Upper lobe of left lung (tissue), 6 donors: ENCODE data around the gene CUBN. TPM values are rescaled to one million over a fixed set of nuclear protein-coding genes. Genes with fewer than 3 reads are reported as not detected.
A peak's percentile ranks its signal among the peaks of the same experiment; 100 is the strongest.

ENCODE experiments used
- ATAC-seq, 2 donors: fragments of 200-7000 bp; cut with Tn5 transposase; one replicate each; pipeline ENCODE4 v1.9.1; 2022; ENCODE audit warnings: mild to moderate bottlenecking in 2 of 2, moderate library complexity in 2 of 2; ENCODE audit not compliant: low FRiP score in 2 of 2
- DNase-seq, 2 donors: peaks; one replicate each; pipeline ENCODE4 v3.0.0-alpha.2; 2019 to 2020
- H3K27ac ChIP-seq, 4 donors: fragments of 200-600 bp; sonication (generic); one replicate each; pipeline ENCODE4 v1.5.1; 2016 to 2019
- H3K27me3 ChIP-seq, 4 donors: fragments of 200-600 bp; sonication (generic); one replicate each; pipeline ENCODE4 v1.5.1; 2017 to 2019
- H3K36me3 ChIP-seq, 4 donors: fragments of 200-600 bp; sonication (generic); one replicate each; pipeline ENCODE4 v1.5.1; 2016 to 2019
- H3K4me1 ChIP-seq, 4 donors: fragments of 200-600 bp; sonication (generic); one replicate each; pipeline ENCODE4 v1.5.1; 2018 to 2019
- H3K4me3 ChIP-seq, 4 donors: fragments of 200-600 bp; sonication (generic); one replicate each; pipeline ENCODE4 v1.5.1; 2017 to 2019; ENCODE audit warnings: mild to moderate bottlenecking in 2 of 4, moderate library complexity in 1 of 4
- H3K9me3 ChIP-seq, 4 donors: fragments of 200-600 bp; sonication (generic); one replicate each; pipeline ENCODE4 v1.5.1; 2018 to 2019
- EP300 ChIP-seq, 4 donors: sonication (generic); formaldehyde crosslinking; IDR thresholded peaks; one replicate each; pipeline ENCODE4 v1.5.1; 2017; ENCODE audit warnings: antibody characterized with exemption in 4 of 4, control low read depth in 2 of 4
- POLR2A ChIP-seq, 4 donors: fragments of 450-650 bp; IDR thresholded peaks; one replicate each; pipeline ENCODE4 v1.5.1; 2016 to 2017; ENCODE audit warnings: antibody characterized with exemption in 4 of 4, mild to moderate bottlenecking in 2 of 4
- POLR2AphosphoS5 ChIP-seq, 2 donors: sonication (generic); formaldehyde crosslinking; IDR thresholded peaks; one replicate each; pipeline ENCODE4 v1.5.1; 2017; ENCODE audit warnings: antibody characterized with exemption in 2 of 2
- WGBS, 2 donors: methylation state at CpG; one replicate each; pipeline ENCODE4 v1.1.5; 2017 to 2018; 5-methylcytosine and 5-hydroxymethylcytosine counted together
- total RNA-seq, 6 donors: library from RNA; depleted of rRNA in 4 of 6; stranded (reverse); fragments of >200 nt in 4 of 6; gene quantifications; one replicate each; pipeline versions ENCODE4 v1.1.0 to v1.2.1, GENCODE V29; 2016 to 2021
- TF ChIP-seq, protein P1 (sequence below), 6 experiments: fragments of 450-650 bp in 4 of 6; fragments of 200-600 bp in 2 of 6; sonication (generic) in 2 of 6; IDR thresholded peaks; one replicate each; pipeline ENCODE4 v1.5.1; 2016 to 2019; ENCODE audit warnings: antibody characterized with exemption in 6 of 6
- donor health status: DM: no; HTN: no; CAD: no; lungs with moderate emphysema.
- donor health status: DM: no; HTN: yes; CAD: no; lungs with severe emphysema.

Gene CUBN
- total RNA-seq, 6 donors from 2014 or later: 1.0 to 9.4 (median 5.3) TPM

DNA sequence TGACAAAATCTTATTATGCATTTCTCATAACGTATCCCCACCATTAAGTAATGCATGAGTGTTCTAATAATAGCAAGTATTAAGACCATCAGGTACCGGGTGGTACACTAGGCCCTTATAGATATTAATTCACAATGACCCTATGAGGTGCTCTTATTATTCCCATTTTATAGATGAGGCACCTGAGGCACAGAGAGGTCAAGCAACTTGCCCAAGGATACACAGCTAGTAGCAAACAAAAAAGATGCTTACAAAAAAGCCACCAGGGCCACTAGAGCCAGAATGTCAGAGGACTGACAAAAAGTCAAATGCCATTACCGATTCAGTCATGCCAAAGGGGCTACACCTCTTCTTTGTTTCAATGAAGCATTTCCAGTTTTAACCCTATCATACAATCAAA is 318.3 kb downstream of the CUBN start:
- 73 to 86% methylated on average over 3 of the region's 3 CpGs for whole genome bisulfite sequencing, 2 donors
- no peak overlapping the region for H3K4me3 ChIP-seq

DNA sequence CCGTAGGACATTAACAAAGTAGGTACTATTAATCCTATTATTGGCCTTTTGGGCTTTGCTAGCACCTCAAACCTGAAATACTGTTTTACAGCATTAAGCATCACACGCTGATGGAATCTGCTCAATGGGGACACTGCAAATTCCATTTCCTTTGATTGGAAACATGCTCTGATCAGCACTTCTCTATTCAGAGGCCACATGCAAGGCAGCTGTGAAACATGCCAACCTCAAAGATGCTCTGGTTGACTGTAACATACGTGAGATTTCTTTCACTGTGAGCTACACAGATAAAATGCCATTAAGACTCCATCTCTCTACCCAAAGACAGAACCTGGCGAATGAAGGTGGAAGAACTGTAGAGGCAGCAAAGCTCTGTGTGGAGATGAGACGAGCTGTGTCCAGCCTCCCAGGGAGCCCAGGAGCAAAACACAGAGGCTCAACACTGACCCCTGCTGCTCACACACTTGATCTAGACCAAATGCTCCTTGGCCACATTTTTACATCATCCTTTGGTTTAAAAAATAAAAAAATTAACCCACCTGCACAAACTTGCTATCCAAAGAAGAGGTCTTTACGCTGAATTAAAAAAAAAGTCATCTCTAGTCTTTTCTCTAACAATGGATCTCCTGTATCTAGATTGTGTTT is 320.4 kb downstream of the CUBN start:
- Histone ChIP-seq H3K27me3 (no peaks in the 10 kb centered on the region), H3K36me3 (peaks cover 0 to 5% (median 1%) of the 10 kb centered on the region in 4 donors), H3K4me1 (peaks cover 0 to 7% (median 4%) of the 10 kb centered on the region in 4 donors), H3K27ac (no peak overlapping the region), H3K9me3 (no peaks in the 10 kb centered on the region), H3K4me3 (no peak overlapping the region)
- DNase-seq (no peak), ATAC-seq (peak in 1 of 2 donors; percentile 62)
- no peak for TF ChIP-seq POLR2A (IDR thresholded peaks at IDR 0.05)
- TF ChIP-seq, protein P1, sequence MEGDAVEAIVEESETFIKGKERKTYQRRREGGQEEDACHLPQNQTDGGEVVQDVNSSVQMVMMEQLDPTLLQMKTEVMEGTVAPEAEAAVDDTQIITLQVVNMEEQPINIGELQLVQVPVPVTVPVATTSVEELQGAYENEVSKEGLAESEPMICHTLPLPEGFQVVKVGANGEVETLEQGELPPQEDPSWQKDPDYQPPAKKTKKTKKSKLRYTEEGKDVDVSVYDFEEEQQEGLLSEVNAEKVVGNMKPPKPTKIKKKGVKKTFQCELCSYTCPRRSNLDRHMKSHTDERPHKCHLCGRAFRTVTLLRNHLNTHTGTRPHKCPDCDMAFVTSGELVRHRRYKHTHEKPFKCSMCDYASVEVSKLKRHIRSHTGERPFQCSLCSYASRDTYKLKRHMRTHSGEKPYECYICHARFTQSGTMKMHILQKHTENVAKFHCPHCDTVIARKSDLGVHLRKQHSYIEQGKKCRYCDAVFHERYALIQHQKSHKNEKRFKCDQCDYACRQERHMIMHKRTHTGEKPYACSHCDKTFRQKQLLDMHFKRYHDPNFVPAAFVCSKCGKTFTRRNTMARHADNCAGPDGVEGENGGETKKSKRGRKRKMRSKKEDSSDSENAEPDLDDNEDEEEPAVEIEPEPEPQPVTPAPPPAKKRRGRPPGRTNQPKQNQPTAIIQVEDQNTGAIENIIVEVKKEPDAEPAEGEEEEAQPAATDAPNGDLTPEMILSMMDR (IDR thresholded peaks at IDR 0.05): peak in 4 of 6 experiments; percentile 12 to 32 (median 18)
- 87 to 89% methylated on average over 6 of the region's 6 CpGs for WGBS, 2 donors

More for the DNA sequence above, 318.3 kb downstream of the CUBN start:
- Histone ChIP-seq H3K9me3 (no peaks in the 10 kb centered on the region), H3K27ac (no peak overlapping the region), H3K4me1 (peaks cover 10 to 22% (median 14%) of the 10 kb centered on the region in 4 donors), H3K36me3 (peaks cover 0 to 5% (median under 1%) of the 10 kb centered on the region in 4 donors), H3K27me3 (no peaks in the 10 kb centered on the region)
- DNase-seq (no peak), ATAC-seq (no peak)
- TF ChIP-seq POLR2AphosphoS5 (IDR thresholded peaks at IDR 0.05) (no peak), POLR2A (IDR thresholded peaks at IDR 0.05) (no peak), EP300 (IDR thresholded peaks at IDR 0.05) (no peak)
- TF ChIP-seq, protein P1 (IDR thresholded peaks at IDR 0.05): no peak

DNA sequence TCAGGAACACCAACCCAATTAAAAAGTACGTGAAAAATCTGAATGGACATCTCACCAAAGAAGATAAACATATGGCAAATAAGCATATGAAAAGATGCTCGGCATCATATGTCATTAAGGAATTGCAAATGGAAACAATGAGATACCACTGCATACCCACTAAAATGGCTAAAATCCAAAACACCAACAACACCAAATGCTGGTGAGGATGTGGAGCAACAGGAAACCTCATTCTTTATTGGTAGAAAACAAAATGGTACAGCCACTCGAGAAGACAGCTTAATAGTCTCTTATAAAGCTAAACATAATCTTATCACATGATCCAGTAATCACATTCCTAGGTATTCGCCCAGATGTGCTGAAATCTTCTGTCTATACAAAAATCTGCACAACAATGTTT is 325.5 kb downstream of the CUBN start:
- no peak overlapping the region for H3K27ac ChIP-seq
- H3K4me3 ChIP-seq: no peak overlapping the region
- no peaks in the 10 kb centered on the region for H3K27me3 ChIP-seq
- ATAC-seq (no peak), DNase-seq (no peak)
- TF ChIP-seq POLR2A (IDR thresholded peaks at IDR 0.05) (no peak), POLR2AphosphoS5 (IDR thresholded peaks at IDR 0.05) (no peak), EP300 (IDR thresholded peaks at IDR 0.05) (no peak)
- TF ChIP-seq, protein P1 (IDR thresholded peaks at IDR 0.05): no peak
- no peaks in the 10 kb centered on the region for H3K9me3 ChIP-seq
- 93 to 96% methylated on average over 4 of the region's 4 CpGs for WGBS, 2 donors
- H3K36me3 ChIP-seq: peaks cover 0 to 5% (median 1%) of the 10 kb centered on the region in 4 donors
- no peaks in the 10 kb centered on the region for H3K4me1 ChIP-seq

DNA sequence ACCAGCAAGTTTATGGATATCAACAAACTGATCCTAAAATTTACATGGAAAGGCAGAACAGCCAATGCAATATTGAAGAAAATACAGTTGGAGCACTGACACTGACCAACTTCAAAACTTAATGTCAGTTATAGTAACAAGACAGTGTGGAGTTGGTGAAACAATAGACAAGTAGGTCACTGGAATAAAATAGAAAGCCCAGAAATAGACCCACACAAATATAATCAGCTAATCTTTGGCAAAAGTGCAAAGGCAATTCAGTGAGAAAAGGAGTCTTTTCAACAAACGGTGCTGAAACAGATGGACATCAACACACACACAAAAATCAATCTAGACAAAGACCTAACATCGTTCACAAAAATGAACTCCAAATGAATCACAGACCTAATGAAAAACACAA is 326.1 kb downstream of the CUBN start:
- ATAC-seq (no peak), DNase-seq (no peak)
- no peak for TF ChIP-seq POLR2A (IDR thresholded peaks at IDR 0.05)
- TF ChIP-seq POLR2AphosphoS5 (IDR thresholded peaks at IDR 0.05): no peak
- no peak for TF ChIP-seq EP300 (IDR thresholded peaks at IDR 0.05)
- TF ChIP-seq, protein P1 (IDR thresholded peaks at IDR 0.05): no peak
- Histone ChIP-seq H3K4me1 (no peaks in the 10 kb centered on the region), H3K4me3 (no peak overlapping the region), H3K27me3 (no peaks in the 10 kb centered on the region), H3K27ac (no peak overlapping the region), H3K9me3 (no peaks in the 10 kb centered on the region), H3K36me3 (peaks cover 0 to 5% (median 1%) of the 10 kb centered on the region in 4 donors)
- WGBS, 2 donors: 57 to 75% methylated on average over 2 of the region's 2 CpGs

DNA sequence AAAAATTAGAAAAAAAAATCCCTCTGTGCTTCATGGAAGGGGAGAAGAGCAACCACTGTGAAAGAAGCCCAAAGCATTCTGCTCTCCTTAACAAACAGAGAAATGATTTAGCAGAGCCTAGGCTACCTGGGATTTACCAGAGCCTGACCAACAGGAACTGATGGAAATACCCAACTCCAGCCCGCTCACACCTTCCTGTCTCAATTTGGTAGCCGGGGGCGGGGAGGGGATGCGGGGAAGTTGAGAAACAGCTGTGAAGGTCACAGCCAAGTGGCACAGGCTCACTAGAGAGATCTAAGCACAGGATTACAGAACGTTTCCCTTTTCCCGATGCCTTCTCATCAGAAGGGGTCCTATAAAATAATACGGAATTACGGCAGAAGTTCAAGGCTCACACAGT is 330.0 kb downstream of the CUBN start:
- Histone ChIP-seq H3K36me3 (no peaks in the 10 kb centered on the region), H3K4me3 (no peak overlapping the region), H3K27me3 (no peaks in the 10 kb centered on the region), H3K27ac (no peak overlapping the region), H3K4me1 (no peaks in the 10 kb centered on the region), H3K9me3 (no peaks in the 10 kb centered on the region)
- TF ChIP-seq POLR2A (IDR thresholded peaks at IDR 0.05) (no peak), POLR2AphosphoS5 (IDR thresholded peaks at IDR 0.05) (no peak), EP300 (IDR thresholded peaks at IDR 0.05) (no peak)
- TF ChIP-seq, protein P1 (IDR thresholded peaks at IDR 0.05): no peak
- ATAC-seq (no peak), DNase-seq (no peak)
- WGBS, 2 donors: 64 to 76% methylated on average over 8 of the region's 8 CpGs
